Measurements from ENCODE around the gene MORN4.

GRCh38 chr10:97574374-97575126 is 58.8 kb downstream of the MORN4 start:
- no peak for TF ChIP-seq CTCF (IDR thresholded peaks at IDR 0.05)
- no peak for TF ChIP-seq EP300 (IDR thresholded peaks at IDR 0.05)
